MM.1S (cell line): ENCODE results near the gene TELO2.

ENCODE experiments used
- DNase-seq: peaks from one replicate; pipeline ENCODE4 v3.0.0-alpha.2; 2015
- H2AFZ ChIP-seq: fragments of 300-600 bp; sonication (generic); 2 replicates; pipeline ENCODE4 v1.6.0; 2016; ENCODE audit warnings: antibody characterized with exemption, low read length
- H3F3A ChIP-seq: fragments of 300-600 bp; sonication (generic); 2 replicates; pipeline ENCODE4 v1.6.1; 2016; ENCODE audit warnings: mild to moderate bottlenecking, antibody characterized with exemption, low read length, moderate library complexity, mixed read lengths; ENCODE audit not compliant: insufficient read depth
- H3K27ac ChIP-seq: fragments of 300-600 bp; sonication (generic); 2 replicates; pipeline ENCODE4 v1.5.1; 2016; ENCODE audit warnings: mild to moderate bottlenecking, low read length
- H3K27me3 ChIP-seq: fragments of 300-600 bp; sonication (generic); replicated peaks from 2 replicates; pipeline ENCODE4 v1.6.0; 2016; ENCODE audit warnings: low read length; ENCODE audit not compliant: insufficient read depth
- H3K36me3 ChIP-seq: fragments of 300-600 bp; sonication (generic); replicated peaks from 2 replicates; pipeline ENCODE4 v1.6.1; 2016; ENCODE audit warnings: mild to moderate bottlenecking, low read length, mixed read lengths; ENCODE audit not compliant: insufficient read depth
- H3K4me1 ChIP-seq: fragments of 300-600 bp; sonication (generic); 2 replicates; pipeline ENCODE4 v1.6.1; 2016; ENCODE audit warnings: low read length, mixed read lengths
- H3K4me2 ChIP-seq: fragments of 300-600 bp; sonication (generic); 2 replicates; pipeline ENCODE4 v1.6.0; 2016; ENCODE audit warnings: low read depth, low read length
- H3K4me3 ChIP-seq: fragments of 300-600 bp; sonication (generic); 2 replicates; pipeline ENCODE4 v1.5.1; 2016; ENCODE audit warnings: low read length, mixed read lengths
- H3K79me2 ChIP-seq: fragments of 300-600 bp; sonication (generic); 2 replicates; pipeline ENCODE4 v1.6.1; 2016; ENCODE audit warnings: mixed run types, low read length, mixed read lengths
- H3K9ac ChIP-seq: fragments of 300-600 bp; sonication (generic); 2 replicates; pipeline ENCODE4 v1.6.1; 2016; ENCODE audit warnings: low read length, mixed read lengths
- H3K9me2 ChIP-seq: fragments of 300-600 bp; sonication (generic); replicated peaks from 2 replicates; pipeline ENCODE4 v1.6.1; 2016; ENCODE audit warnings: mild to moderate bottlenecking, low read length, mixed read lengths; ENCODE audit not compliant: insufficient read depth
- H3K9me3 ChIP-seq: fragments of 300-600 bp; sonication (generic); replicated peaks from 2 replicates; pipeline ENCODE4 v1.6.1; 2016; ENCODE audit warnings: mild to moderate bottlenecking, low read length, mixed read lengths; ENCODE audit not compliant: insufficient read depth
- H4K20me1 ChIP-seq: fragments of 300-600 bp; sonication (generic); 2 replicates; pipeline ENCODE4 v1.6.1; 2016; ENCODE audit warnings: mild to moderate bottlenecking, low read length, moderate library complexity, mixed read lengths; ENCODE audit not compliant: insufficient read depth
- CTCF ChIP-seq: fragments of 300-600 bp; sonication (generic); IDR thresholded peaks from 2 replicates; pipeline ENCODE4 v1.5.1; 2016; ENCODE audit warnings: antibody characterized with exemption, low read length, mixed read lengths
- EZH2 ChIP-seq: fragments of 300-600 bp; sonication (generic); optimal IDR thresholded peaks from 2 replicates; pipeline ENCODE3; 2017; ENCODE audit warnings: low read depth, mild to moderate bottlenecking, antibody characterized with exemption, low read length, mixed read lengths
- EZH2phosphoT487 ChIP-seq: fragments of 300-600 bp; sonication (generic); IDR thresholded peaks from 2 replicates; pipeline ENCODE4 v1.6.1; 2018; ENCODE audit warnings: antibody characterized with exemption, low read length

The TELO2 gene

GRCh38 chr16:1537763-1538289 lies 44.7 kb downstream of the TELO2 start:
- DNase-seq = no peak
- no peaks in the 10 kb centered on the region for H4K20me1 ChIP-seq
- H3K27me3 ChIP-seq = peaks cover 51% of the 10 kb centered on the region
- H3K4me2 ChIP-seq = no peak overlapping the region
- TF ChIP-seq EZH2phosphoT487 (no peak), CTCF (no peak), EZH2 (no peak)
- H3K27ac ChIP-seq = no peak overlapping the region
- no peaks in the 10 kb centered on the region for H3K36me3 ChIP-seq
- no peaks in the 10 kb centered on the region for H3F3A ChIP-seq
- no peaks in the 10 kb centered on the region for H3K9me2 ChIP-seq
- H3K4me1 ChIP-seq = no peaks in the 10 kb centered on the region
- H3K4me3 ChIP-seq = no peak overlapping the region
- H2AFZ ChIP-seq = no peak overlapping the region
- H3K79me2 ChIP-seq = no peaks in the 10 kb centered on the region
- H3K9me3 ChIP-seq = no peaks in the 10 kb centered on the region
- no peak overlapping the region for H3K9ac ChIP-seq

DNA sequence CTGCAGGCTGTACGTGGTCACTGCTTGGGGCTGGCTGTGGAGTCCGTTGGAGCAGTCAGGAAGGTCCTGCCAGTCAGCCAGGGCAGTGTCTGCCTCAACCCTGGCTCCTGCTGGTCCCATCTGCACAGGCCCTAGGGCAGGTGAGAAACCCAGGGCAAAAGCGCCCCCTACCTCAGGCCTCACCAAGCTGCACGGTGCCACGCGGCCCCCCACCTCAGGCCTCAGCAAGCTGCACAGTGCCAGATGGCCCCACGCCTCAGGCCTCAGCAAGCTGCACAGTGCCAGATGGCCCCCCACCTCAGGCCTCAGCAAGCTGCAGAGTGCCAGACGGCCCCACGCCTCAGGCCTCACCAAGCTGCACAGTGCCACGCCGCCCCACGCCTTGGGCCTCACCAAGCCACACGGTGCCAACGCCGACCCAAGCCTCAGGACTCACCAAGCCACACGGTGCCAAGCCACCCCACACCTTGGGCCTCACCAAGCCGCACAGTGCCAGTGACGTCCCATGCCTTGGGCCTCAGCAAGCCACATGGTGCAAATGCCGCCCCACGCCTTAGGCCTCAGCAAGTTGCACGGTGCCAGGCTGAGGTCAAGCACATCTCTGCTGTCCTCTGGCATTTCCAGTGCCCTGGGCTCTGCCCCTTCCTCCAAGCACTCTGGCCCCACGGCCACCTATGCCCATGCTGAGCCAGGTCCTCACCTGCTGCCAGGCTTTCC lies 45.8 kb downstream of the TELO2 start:
- Histone ChIP-seq H3K4me3 (no peak overlapping the region), H3K4me1 (0 out of 2 replicates have a peak, but pooled peaks cover 5% of the 10 kb centered on the region), H3K27me3 (peaks cover 39% of the 10 kb centered on the region), H3K27ac (no peak overlapping the region), H3K9me2 (no peaks in the 10 kb centered on the region), H4K20me1 (no peaks in the 10 kb centered on the region), H3K9me3 (no peaks in the 10 kb centered on the region), H3F3A (no peaks in the 10 kb centered on the region), H3K79me2 (no peaks in the 10 kb centered on the region), H3K36me3 (no peaks in the 10 kb centered on the region), H2AFZ (no peak overlapping the region), H3K9ac (no peak overlapping the region), H3K4me2 (no peak overlapping the region)
- no peak for DNase-seq
- TF ChIP-seq EZH2phosphoT487 = no peak
- TF ChIP-seq CTCF = peak; percentile 12

DNA sequence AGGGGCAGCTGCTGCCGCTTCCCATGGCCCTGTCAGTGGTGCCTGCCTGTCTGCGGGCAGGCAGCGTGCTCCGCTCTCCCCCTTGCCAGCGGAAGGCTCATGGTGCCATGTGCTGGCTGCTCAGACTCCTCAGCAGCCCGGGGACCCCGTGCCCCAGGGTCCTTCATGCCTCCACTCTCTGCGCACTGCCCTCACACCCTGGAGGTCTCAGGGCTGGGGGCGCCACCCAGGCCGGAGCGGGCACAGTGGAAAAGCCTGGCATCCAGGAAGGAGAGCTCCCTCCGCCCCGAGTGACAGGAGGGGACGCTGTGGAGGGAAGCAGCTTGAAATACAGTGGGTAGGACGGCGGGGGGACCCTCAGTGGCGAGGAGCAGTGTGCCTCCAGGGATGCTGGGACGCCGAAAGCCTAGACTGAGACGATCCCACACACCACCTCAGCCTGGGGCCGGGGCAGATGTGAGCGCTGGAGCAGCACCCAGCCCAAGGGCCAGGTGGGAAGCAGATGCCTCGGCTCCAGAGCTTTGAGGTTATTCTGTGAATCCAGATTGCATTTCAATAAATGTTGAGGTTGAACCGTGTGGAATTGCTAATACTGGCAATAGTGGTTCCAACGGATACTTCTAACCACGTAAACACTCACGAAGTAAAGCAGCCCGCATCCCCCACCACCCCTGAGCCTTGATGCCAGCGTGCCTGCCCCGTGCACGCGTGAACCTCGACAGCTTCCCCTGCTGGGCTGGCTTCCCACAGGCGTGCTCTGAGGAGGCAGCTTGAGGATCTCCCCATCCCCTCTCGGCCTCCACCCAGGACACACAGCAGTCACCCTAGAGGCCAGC lies 46.8 kb downstream of the TELO2 start:
- no peak for TF ChIP-seq EZH2
- no peak for TF ChIP-seq CTCF
- no peak for TF ChIP-seq EZH2phosphoT487
- H3K36me3 ChIP-seq = no peaks in the 10 kb centered on the region
- H3K9ac ChIP-seq = no peak overlapping the region
- peaks cover 7% of the 10 kb centered on the region; the same call in 1 of the 2 replicates for H3K4me1 ChIP-seq
- no peaks in the 10 kb centered on the region for H4K20me1 ChIP-seq
- H2AFZ ChIP-seq = no peak overlapping the region
- H3K27ac ChIP-seq = no peak overlapping the region
- no peaks in the 10 kb centered on the region for H3K9me3 ChIP-seq
- peaks cover 29% of the 10 kb centered on the region for H3K27me3 ChIP-seq
- H3F3A ChIP-seq = no peaks in the 10 kb centered on the region
- no peak overlapping the region for H3K4me3 ChIP-seq
- no peaks in the 10 kb centered on the region for H3K9me2 ChIP-seq
- DNase-seq = no peak
- no peaks in the 10 kb centered on the region for H3K79me2 ChIP-seq
- H3K4me2 ChIP-seq = no peak overlapping the region
